Forelimb muscle (tissue), 1 donor: ENCODE measurements around the gene ADCY1. TPM values are rescaled to one million over a fixed set of nuclear protein-coding genes. Genes with fewer than 3 reads are reported as not detected.

ENCODE experiments used
- DNase-seq: peaks from one replicate; pipeline ENCODE4 v3.0.0-alpha.2; 2013; ENCODE audit warnings: low read depth
- polyA plus RNA-seq: library from polyadenylated mRNA; unstranded; fragments of 120-200 nt; gene quantifications from one replicate; pipeline ENCODE4 v1.2.1, GENCODE V29; 2013; ENCODE audit not compliant: insufficient read length

The ADCY1 gene
- polyA plus RNA-seq, 1 donor = 9.9 TPM

DNA sequence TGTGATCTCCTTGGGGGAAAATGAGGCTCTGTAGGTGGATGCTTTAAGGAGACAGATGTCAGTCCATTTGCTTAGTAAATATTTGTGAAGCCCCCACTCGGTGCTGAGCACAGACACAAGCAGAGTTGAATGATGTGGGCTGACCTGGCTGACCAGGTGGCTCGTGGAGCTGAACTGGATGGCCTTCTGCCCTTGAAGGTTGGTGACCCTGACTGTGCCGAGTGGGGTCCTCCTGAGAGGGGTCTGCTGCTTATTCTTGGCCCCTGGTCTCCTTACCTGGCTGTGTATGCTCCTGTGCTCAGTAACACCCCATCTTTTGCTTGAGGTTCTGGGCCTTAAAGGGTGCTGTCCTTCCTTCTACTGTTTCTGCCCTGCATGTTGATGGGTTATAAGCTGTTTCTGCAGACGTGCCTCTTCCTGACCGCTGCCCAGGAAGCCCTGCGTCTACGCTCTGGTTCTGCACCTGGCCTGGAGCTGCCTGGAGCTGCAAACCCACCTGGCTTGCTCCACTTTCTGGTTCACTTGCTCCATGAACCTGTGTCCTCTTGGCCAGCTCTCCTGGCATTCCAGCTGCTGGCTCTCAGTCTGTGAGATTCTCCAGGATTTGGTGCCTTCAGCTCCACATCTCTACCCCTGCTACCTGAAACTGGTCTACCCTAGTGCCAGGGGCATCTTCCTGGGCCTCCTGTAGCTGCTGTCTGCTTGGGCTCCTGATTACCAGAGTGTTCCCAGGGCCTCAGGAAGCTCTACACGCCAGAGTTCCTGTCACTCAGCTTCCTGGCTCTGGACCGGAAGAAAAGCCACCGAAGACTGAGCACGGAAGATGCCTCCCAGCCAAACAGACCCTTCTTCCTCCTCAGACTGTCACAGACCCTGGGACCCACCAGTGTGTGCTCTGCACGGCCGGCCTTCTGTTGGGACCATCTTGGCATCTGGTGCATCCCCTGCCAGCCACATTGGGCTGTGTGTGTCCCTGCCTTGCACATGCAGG, 76.5 kb downstream of the ADCY1 start:
- no peak for DNase-seq

DNA sequence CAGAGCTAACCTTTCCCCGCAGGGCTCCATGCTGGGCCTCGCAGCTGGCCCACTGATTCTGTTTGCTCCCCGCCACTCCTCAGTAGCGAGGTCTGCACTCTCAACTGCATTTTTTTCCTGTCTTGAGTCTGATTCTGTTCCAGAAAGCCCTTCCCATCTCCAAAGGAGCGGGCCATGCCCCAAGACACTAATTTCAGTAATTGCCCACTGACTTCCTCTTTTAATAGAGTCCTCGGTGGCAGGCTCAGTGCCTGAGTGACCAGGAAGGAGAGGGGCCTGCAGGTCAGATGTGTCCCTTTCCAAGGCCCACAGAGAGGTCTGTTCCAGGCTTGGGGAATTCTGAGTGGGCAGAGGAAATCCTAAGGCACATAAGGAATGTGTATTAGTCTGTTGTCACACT, 77.4 kb downstream of the ADCY1 start:
- no peak for DNase-seq

DNA sequence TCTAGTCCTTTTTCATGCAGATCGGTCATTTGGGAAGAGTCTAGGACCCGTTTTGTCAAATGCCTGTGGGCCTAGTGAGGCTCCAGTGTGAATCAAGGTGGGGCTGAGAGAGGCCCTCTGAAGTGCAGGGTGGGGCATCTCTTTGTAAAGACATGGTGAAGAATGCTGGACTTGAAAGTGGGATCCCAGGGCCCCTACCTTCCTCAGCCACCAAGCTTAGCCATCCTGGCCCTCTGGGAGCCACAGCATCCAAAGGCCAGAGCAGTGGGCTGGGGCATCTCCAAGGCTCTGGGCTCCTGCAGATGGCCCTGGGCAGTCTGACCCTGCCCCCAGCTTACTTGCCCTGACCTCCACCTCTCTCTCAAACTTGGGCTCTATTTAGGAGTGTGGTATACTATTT, 78.5 kb downstream of the ADCY1 start:
- no peak for DNase-seq

DNA sequence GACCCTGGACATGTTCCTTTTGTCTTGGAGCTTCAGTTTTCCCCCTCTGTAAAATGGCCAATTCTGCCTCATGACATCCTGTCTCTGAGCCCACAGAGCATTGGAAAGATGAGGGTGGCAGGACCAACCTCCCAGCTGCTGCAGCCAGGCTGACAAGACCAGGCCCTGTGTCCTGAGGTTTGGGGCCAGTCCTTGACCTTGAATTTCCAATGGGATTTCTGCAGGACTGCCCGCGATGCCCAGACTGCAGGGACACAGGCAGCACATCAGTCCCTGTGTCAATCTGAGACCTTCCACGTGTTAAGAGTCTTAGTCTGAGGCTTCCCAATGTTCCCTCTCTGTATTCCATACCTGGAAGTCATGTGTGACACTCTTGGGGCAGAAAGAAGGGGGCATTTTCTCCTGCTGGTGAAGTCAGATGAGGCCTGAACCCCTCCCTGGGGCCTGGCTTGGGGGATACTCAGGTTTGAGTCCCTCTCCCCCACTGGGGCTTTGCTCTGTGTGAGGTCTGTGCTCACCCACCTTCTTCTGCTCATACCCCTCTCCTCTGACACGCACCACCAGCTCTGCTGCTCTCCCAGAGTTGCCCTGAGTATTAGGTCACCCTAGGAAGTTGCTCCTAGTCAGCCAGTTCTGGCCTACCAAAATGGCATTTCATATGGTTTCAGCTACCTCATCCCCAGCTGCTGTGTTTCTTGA, 79.2 kb downstream of the ADCY1 start:
- DNase-seq = no peak

DNA sequence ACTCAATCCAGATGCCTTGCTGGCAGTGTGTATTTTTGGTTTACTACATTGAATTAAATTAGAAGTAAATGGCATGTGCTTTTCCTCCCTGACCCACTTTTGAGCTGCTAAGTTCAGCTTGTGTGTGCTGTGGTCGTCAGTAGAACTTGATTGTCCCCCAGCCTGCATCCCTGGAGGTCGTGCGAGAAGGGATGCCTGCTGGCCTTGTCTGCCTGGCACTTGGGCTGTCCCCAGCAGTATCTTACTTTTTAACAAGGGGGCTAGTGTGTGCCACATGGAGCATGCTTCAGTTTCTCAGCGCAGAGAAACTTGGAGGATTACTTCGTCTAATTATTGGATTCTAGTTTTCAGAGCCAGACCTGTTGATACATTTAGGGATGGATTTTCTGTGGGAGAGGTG, 80.2 kb downstream of the ADCY1 start:
- no peak for DNase-seq

DNA sequence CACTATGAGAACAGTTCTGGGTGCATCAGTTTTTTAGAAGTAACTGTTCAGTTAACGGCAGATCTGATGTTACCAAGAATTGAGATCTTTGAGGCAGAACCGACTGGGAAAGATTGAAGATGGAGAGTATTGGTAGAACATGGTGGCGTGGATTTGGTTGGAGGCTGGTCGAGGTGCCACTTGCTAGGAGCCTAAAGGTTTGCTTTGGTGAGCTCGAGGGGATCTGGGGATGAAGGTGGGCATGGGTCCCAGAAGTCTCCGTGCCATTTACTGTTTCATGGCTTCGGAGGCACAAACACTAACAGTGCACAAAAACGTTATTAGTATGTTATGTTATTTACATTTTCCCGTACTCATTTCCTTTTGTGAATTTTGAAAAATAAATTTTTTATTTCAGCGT, 81.4 kb downstream of the ADCY1 start:
- no peak for DNase-seq

DNA sequence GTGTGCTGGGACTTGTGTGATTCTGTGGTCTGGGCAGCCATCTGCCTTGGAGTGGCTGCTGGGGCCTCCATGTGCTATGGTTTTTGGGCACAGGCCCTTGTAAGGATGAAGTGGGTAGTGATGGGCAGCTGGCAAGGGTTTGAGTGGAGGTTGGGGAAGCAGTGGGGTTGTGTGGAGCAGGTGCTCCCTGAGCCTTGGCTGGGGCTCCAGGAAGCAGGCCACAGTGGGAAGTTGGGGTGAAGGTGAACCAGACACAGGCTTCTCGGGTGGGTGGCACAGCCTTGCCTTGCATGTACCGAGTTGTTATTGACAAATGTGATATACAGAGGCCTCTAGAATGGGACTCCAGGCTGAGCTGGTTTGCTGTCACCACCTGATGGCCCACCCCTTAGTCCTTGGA, 82.3 kb downstream of the ADCY1 start:
- DNase-seq = no peak

DNA sequence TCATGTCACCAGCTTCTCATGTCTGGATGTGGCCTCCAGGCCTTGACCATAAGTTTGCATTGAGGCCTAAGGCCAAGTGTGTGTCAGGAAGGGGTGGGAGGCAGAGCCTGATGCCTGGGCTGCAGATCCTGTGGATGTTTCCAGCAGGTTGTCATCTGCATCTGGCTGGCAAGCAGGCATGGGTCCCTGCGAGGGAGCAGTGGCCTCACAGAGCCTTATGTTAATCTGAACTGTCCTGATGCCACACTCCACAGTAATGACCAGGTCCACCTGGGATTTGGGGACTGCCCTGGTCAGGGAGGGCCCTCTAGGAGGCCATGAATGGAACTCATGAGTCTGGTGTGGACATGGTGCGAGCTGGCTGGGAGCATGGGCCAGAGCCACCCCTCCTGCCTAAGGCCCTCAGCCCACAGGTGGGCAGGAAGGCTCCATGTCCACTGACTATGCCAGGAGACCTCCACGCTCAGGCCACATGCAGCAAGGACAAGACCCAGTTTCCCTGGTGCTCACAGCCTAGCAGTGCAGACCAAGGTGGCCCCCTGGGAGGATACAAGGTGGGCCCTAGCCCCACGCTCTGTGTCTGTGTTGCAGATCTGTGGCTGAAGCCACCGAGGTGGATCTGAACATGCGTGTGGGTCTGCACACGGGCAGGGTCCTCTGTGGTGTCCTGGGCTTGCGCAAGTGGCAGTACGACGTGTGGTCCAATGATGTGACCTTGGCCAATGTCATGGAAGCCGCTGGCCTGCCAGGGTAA, 83.1 kb downstream of the ADCY1 start:
- no peak for DNase-seq

DNA sequence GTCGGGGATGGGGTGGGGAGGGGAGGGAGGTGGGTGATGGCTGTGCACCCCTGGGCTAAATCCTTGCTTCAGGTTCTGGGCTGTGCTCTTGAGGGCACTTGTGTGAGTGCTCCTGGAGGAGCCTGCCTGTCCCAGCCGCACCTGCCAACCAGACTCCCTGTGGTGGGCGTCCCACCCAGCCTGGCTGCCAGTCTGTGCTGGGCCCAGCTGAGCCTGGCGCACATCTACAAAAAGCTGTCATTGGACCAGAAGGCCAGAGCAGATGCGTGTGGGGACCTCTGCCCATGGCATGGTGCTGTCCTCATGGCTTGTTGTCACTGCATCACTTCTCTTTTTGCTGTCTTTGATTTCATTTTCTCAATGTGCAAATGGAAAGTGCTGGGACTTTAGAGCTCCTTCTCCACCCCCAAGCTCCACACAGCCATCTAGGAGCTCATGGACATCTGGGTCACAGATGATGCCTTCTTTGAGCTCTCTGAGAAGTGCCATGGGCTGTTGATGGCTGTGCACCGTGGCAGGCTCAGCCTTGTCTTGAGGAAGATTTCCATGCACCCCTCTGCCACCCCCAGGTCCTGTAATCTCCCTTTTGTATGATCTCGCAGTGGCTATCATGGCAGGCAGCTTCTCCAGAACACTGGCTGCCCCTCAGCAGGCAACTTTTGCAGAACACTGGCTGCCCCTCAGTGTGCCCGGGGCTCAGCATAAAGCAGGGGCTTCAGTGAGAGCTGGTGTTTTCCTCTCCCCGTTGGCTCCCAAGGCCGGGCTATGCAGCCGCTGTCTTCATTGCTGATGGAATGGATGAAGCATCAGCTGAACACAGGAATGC, 83.9 kb downstream of the ADCY1 start:
- DNase-seq = no peak

DNA sequence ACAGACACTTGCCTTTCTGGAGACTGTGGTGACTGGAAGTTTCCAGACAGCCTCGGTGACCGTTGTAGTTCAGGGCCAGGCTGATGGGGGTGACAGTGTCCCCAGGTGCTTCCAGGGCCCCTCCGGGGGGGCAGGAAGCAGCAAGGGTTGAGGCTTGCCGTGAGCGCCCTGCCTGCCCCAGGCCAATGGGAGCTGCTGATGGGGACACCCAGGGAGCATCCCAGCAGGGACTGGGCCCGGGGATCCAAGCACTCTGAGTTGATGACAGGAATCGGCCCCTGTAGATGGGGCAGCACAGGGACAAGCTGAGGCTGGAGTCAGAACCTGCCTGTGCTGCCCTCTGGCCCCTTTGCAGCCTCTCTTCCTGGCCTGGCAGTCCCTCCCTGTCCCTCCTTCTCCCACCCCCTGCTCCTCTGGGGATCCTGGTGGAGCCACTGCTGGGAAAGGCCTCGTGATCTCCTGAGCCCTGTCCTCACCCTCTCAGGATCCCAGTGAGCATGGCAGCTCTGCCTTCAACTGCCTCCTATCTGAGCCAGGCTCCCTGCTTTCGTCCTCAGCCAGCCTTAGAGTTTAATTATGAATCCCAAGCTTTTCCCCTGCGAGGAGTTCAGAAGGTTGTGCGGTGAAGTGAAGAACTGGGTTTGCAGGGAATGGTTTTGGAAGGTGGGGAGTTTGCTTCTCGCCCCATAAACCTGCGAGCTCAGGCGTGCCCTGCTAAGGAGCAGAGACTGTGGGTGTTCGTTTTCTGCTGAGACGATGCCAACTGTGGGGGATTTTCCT, 84.7 kb downstream of the ADCY1 start:
- DNase-seq = no peak

DNA sequence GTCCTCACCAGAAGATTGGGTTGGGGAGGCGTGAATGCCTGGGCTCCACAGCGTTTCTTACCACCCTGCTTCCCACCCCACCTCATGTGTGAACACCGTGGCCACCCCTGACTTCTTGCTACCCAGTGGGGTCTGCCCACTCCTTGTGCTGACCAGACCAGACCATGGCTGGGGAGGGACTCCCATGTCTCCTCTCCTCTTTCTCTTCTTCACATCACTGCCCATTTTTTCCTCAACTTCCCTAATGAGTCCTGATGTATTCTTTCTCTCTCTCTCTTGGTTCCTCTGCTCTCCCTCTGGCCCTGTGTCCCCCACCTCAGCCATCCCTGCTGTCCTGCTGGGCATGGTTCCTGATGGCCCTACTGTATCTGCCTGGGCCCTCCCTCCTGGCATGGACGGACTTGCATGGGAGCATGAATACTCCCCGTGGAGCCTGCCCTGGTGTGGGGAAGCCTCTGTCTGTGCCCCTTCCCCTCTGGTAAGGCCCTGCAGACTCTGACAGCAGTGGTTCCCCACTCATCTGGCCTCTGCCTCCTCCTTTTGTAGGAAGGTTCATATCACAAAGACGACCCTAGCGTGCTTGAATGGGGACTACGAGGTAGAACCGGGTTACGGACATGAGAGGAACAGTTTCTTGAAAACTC, 85.5 kb downstream of the ADCY1 start:
- DNase-seq = no peak

DNA sequence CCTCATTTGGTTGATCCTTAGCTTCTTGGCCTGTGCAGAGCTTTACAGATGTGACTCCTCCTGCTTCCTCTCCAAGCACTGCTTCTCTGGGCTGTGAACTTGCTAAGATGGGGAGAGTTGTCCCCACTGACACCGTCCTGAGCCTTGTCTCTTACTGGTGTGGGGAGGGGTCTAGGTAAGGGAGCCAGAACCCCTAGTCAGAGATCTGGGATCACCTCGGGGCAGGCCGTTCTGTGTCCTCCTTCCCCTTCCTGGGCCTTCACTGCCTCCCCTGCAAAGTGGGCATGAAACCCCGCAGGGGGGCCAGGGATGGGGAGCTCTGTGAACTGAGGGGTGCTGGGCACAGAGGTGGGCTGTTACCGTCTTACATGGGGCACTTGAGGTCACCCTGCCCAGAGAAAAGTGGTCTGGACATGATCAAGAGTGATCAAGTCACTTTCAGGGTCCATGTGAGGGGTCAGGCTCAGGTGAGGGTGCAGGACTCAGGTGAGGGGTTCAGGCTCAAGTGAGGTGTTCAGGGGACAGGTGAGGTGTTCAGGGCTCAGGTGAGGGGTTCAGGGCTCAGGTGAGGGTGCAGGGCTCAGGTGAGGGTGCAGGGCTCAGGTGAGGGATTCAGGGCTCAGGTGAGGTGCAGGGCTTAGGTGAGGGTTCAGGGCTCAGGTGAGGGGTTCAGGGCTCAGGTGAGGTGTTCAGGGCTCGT, 86.2 kb downstream of the ADCY1 start:
- no peak for DNase-seq

DNA sequence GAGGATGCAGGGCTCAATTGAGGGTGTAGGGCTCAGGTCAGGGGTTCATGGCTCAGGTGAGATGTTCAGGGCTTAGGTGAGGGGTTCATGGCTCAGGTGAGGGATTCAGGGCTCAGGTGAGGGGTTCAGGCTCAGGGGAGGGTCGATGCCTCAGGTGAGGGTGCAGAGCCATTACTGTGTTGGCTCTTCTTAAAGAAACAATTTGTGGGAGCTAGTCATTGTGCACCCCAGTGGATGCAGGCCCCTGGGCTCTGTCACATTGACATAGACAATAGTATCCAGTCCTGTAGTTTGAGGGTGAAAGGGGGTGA, 86.7 kb downstream of the ADCY1 start:
- no peak for DNase-seq

DNA sequence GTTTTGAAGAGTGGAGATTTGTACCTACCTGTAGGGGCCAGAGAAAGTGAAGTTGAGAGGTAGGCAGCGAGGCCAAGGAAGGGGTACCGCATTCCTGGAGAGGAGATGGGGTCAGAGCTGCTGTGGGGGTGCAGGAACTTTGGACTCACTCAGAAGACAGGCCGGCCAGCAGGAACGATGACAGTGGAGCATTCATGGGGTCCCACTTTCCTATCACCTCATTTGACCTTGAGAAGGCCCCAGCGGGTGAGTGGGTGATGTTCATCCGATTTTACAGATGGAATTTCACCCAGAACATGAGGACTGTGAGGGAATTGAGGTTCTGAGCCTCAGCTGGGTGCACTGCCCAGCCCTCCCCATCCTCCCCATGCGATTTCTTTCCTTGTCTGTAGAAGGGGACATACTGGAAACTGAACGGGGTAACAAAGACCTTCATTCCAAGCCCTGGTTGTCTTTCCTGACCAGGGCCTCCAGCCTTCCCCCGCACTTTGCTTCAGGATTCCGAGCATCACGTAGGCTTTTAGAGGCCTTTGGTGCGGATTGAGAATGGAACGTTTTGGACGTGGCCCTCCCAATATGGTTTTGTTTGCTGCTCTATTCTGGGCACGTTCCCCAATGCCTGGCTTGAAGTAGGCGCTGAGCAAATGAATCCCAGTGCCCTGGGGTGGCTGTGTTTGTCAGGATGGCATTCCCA, 87.3 kb downstream of the ADCY1 start:
- DNase-seq = no peak

DNA sequence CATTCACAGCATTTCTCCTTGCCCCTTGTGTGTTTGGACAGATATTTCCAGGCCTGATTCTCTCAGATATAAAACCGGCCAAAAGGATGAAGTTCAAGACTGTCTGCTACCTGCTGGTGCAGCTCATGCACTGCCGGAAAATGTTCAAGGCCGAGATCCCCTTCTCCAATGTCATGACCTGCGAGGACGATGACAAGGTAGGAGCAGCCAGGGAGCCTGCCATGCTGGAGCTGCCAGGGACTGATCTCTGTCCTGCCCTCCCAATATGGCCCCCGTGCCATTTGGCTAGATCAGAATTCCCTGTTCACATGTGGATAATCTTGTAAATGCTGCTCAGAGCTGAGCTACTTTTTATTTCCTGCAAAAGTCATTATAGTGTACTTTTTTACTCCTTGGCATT, 87.8 kb downstream of the ADCY1 start:
- no peak for DNase-seq

DNA sequence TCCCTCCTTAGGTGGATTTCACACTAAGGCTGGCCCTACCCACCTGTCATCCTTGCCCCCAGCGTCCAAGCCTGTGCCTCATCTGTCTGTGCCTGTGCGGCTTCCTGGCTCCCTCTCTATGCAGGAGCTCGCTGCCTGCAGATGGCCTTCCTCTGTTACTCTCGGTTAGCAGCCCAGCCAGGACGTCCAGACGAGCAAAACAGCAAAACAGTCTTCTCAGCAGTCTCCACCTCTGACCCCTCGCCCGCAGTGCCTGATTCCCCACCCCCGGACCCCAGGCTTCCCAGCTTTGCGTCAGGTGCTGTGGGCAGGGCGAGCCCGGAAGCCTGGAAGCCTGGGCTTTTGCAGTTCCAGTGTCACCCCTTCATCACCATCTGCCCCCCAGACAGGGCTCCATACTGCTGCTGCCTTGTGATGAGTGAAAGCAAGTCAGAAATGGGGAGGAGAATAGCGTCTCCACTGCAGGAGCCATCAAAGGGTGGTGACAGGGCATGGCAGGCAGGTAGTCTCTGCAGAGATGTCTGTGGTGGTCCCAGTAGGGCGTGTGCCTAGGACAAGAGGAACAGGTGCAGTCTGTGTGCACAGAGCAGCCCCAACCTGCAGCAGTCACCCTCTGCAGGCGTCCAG, 88.5 kb downstream of the ADCY1 start:
- DNase-seq = no peak

DNA sequence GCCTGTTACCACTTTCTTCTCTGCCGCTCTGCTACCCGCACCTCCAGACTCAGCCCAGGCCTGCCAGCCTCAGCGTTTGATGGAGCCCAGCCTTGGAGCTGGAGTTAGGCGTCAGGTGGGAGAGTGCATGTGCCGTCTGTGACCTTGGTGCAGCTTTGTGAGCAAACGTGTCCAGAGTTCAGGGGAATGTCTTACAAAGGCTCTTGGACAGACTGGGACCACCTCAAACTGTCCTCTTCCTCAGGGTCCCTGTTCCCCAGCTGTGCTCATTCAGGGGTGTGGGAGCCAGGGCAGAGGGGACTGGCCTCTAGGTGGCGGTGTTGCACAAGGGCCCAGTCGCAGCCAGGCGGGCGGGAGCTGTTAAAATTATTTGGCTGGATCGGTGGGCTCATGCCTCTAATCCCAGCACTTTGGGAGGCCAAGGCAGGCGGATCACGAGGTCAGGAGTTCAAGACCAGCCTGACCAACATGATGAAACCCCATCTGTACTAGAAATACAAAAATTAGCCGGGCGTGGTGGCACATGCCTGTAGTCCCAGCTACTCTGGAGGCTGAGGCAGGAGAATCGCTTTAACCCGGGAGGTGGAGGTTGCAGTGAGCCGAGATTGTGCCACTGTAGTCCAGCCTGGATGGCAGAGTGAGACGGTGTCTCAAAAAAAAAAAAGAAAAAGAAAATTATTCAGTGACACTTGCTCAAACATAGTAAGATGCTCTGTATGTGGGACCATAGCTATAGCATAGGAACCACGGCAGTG, 89.2 kb downstream of the ADCY1 start:
- no peak for DNase-seq
